ENCODE data around the gene TTC33.
A peak's percentile ranks its signal among the peaks of the same experiment; 100 is the strongest.
"Not testable (repeated sequence)": the region's sequence is repeated elsewhere in the genome, so short reads cannot be mapped to it uniquely, and the experiment has no call there.

TTC33 gene

DNA sequence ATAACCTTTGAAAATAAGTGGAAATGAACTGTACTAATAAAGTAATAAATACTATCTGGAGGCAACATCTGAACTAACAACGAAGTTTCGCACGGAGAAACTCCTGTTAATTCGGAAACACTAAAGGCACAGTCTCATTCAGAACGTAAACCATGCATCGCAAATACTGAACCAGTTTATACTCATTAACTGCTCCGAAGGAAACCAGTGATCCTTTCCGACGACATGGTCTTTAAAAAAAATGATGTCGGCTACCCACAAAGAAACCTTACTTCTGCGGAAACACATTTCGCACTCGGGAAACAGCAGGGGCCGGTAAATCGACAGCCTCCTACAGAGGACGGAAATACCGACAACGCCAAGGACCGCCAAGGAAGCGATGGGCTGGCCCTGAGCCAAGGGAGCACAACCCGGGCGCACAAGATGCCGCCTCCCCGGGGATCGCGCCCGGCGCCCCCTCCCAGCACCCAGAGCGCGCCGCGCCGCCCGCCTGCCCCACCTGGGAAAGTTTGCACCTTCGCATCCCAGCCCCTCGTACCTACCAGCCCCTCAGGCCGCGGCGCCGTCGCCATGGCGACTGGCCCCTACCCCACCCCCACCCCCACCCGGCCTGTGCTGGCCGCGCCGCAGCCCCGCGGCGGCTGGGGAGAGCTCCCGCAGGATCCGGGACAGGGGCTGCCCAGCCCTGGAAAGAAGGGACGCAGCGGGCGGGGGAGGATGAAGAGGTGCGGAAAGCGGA lies 41.7 kb upstream of the TTC33 start:
- ChIA-PET POLR2A (ENCODE audit: low non-redundant PET) (no interaction called here), CTCF (interaction anchor here (0.7 kb wide), 3 partner anchors 27 to 144 kb away, joined by 3 to 5 read pairs (median 3); no protein-coding TSS in a partner anchor)
- H3K27ac ChIP-seq, result peak overlapping the region; percentile 95
- peak; percentile 61 for DNase-seq (ENCODE audit: low spot score)
- no peak for TF ChIP-seq CTCF (conservative IDR thresholded peaks at IDR 0.05; ENCODE audit: low read depth)

DNA sequence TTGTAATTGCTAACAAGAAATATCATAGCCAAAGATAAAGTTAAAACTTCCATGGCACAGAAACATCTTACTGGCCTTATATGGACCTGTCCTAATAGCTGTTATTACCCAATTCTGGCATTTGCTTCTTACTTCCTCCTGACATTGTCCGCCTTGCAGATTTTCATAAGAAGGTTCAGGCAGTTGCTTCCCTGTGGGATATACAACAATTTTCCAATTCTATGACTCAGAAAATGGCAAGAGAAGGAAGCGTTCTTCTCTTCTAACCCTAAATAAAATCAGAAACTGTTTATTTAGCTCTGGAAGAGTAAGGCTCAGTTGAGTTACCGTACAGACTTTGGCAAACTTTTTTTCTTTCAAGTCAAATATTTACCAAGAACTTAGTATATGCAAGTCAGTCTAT lies 40.7 kb upstream of the TTC33 start:
- POLR2A ChIA-PET (ENCODE audit: low non-redundant PET), result no interaction called here

DNA sequence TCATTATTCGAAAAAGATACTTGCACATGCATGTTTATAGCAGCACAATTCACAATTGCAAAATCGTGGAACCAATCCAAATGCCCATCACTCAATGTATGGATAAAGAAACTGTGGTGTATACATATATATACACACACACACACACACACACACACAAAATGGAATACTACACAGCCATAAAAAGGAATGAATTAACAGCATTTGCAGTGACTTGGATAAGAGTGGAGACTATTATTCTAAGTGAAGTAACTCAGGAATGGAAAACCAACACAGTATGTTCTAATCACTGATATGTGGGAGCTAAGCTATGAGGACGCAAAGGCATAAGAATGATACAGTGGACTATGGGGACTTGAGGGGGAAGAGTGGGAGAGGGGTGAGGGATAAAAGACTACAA lies 39.1 kb upstream of the TTC33 start:
- CTCF ChIA-PET, result interaction anchor here (0.6 kb wide), 1 partner anchor 139 kb away, joined by 3 read pairs; no protein-coding TSS in a partner anchor
- DNase-seq (ENCODE audit: low spot score); POLR2A ChIA-PET (ENCODE audit: low non-redundant PET); H3K27ac ChIP-seq: not testable (repeated sequence)

More for the DNA sequence above, 40.7 kb upstream of the TTC33 start:
- no peak for TF ChIP-seq CTCF (conservative IDR thresholded peaks at IDR 0.05; ENCODE audit: low read depth)
- DNase-seq (ENCODE audit: low spot score), result no peak
- CTCF ChIA-PET, result interaction anchor here (0.5 kb wide), 1 partner anchor 10 kb away, joined by 3 read pairs; no protein-coding TSS in a partner anchor
- no peak overlapping the region for H3K27ac ChIP-seq

DNA sequence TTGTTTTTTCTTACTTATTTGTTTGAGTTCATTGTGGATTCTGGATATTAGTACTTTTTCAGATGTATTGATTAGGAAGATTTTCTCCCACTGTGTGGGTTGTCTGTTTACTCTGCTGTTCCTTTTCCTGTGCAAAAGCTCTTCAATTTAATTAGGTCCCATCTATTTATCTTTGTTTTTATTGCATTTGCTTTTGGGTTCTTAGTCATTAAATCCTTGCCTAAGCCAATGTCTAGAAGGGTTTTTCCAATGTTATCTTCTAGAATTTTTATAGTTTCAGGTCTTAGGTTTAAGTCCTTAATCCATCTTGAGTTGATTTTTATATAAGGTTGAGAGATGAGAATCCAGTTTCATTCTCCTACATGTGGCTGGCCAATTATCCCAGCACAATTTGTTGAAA lies 38.6 kb upstream of the TTC33 start:
- POLR2A ChIA-PET (ENCODE audit: low non-redundant PET); H3K27ac ChIP-seq; DNase-seq (ENCODE audit: low spot score); CTCF ChIA-PET: not testable (repeated sequence)

GRCh38 chr5:40792691-40793090 lies 36.9 kb upstream of the TTC33 start:
- H3K27ac ChIP-seq; POLR2A ChIA-PET (ENCODE audit: low non-redundant PET); CTCF ChIA-PET; DNase-seq (ENCODE audit: low spot score): not testable (repeated sequence)

GRCh38 chr5:40791715-40792139 lies 36.0 kb upstream of the TTC33 start:
- CTCF ChIA-PET, result no interaction called here
- H3K27ac ChIP-seq, result no peak overlapping the region
- no peak for DNase-seq (ENCODE audit: low spot score)
- TF ChIP-seq CTCF (conservative IDR thresholded peaks at IDR 0.05; ENCODE audit: low read depth), result no peak
- POLR2A ChIA-PET (ENCODE audit: low non-redundant PET), result no interaction called here

GRCh38 chr5:40790947-40791593 lies 35.3 kb upstream of the TTC33 start:
- DNase-seq (ENCODE audit: low spot score), result no peak
- ChIA-PET CTCF (interaction anchor here (0.6 kb wide), 1 partner anchor 35 kb away, joined by 3 read pairs; no protein-coding TSS in a partner anchor), POLR2A (ENCODE audit: low non-redundant PET) (no interaction called here)
- TF ChIP-seq CTCF (conservative IDR thresholded peaks at IDR 0.05; ENCODE audit: low read depth), result no peak
- no peak overlapping the region for H3K27ac ChIP-seq

- DNase-seq (ENCODE audit: low spot score); CTCF ChIA-PET; H3K27ac ChIP-seq; POLR2A ChIA-PET (ENCODE audit: low non-redundant PET): not testable (repeated sequence)
Observed at GRCh38 chr5:40788941-40789340, 33.2 kb upstream of the TTC33 start.

All from RWPE1 (cell line).